GM18508 (cell line): ENCODE measurements around the gene ELP5.
A peak's percentile ranks its signal among the peaks of the same experiment; 100 is the strongest.

Experiments
- ATAC-seq: cut with Tn5 transposase; IDR thresholded peaks from one replicate; pipeline ENCODE4 v1.9.1; 2021; ENCODE audit warnings: moderate number of reproducible peaks; ENCODE audit not compliant: insufficient read depth, unreplicated experiment

The ELP5 gene

GRCh38 chr17:7281953-7282751 is 30.1 kb downstream of the ELP5 start:
- no peak for ATAC-seq

GRCh38 chr17:7282752-7283321 is 30.8 kb downstream of the ELP5 start:
- no peak for ATAC-seq

- ATAC-seq: no peak
Observed at GRCh38 chr17:7283471-7284216, 31.6 kb downstream of the ELP5 start.

GRCh38 chr17:7284911-7285310 is 32.9 kb downstream of the ELP5 start:
- ATAC-seq: no peak

- ATAC-seq: no peak
Observed at GRCh38 chr17:7285679-7286078, 33.7 kb downstream of the ELP5 start.

- ATAC-seq: no peak
Observed at GRCh38 chr17:7289256-7290032, 37.4 kb downstream of the ELP5 start.

- ATAC-seq: no peak
Observed at GRCh38 chr17:7290166-7290565, 38.2 kb downstream of the ELP5 start.

GRCh38 chr17:7290685-7291084 is 38.7 kb downstream of the ELP5 start:
- no peak for ATAC-seq

GRCh38 chr17:7292194-7292593 is 40.2 kb downstream of the ELP5 start:
- no peak for ATAC-seq

- no peak for ATAC-seq
Observed at GRCh38 chr17:7292729-7293128, 40.7 kb downstream of the ELP5 start.

- no peak for ATAC-seq
Observed at GRCh38 chr17:7293159-7293558, 41.1 kb downstream of the ELP5 start.

- no peak for ATAC-seq
Observed at GRCh38 chr17:7293816-7294613, 42.0 kb downstream of the ELP5 start.

- no peak for ATAC-seq
Observed at GRCh38 chr17:7294614-7295153, 42.7 kb downstream of the ELP5 start, which contains the start of gene YBX2. TSS of gene YBX2 (minus strand) at chr17:7294639. CDS start at chr17:7294500, 139 bp downstream.

- no peak for ATAC-seq
Observed at GRCh38 chr17:7295230-7296180, 43.5 kb downstream of the ELP5 start.

GRCh38 chr17:7296189-7296861 is 44.3 kb downstream of the ELP5 start:
- no peak for ATAC-seq

- ATAC-seq: no peak
Observed at GRCh38 chr17:7304179-7304578, 52.2 kb downstream of the ELP5 start.

- peak; percentile 46 for ATAC-seq
Observed at GRCh38 chr17:7306911-7307685, 55.1 kb downstream of the ELP5 start, which contains the start of gene EIF5A. TSS of gene EIF5A (plus strand) at chr17:7307628. CDS start at chr17:7309636, 2,008 bp downstream.
